ENCODE data around the gene DVL2.
"Not testable (repeated sequence)": the region's sequence is repeated elsewhere in the genome, so short reads cannot be mapped to it uniquely, and the experiment has no call there.

Gene DVL2

GRCh38 chr17:7191571-7192270 lies 42.6 kb downstream of the DVL2 start:
- FAIRE-seq: no peak

- FAIRE-seq: no peak
Observed at GRCh38 chr17:7191069-7191468, 43.2 kb downstream of the DVL2 start.

DNA sequence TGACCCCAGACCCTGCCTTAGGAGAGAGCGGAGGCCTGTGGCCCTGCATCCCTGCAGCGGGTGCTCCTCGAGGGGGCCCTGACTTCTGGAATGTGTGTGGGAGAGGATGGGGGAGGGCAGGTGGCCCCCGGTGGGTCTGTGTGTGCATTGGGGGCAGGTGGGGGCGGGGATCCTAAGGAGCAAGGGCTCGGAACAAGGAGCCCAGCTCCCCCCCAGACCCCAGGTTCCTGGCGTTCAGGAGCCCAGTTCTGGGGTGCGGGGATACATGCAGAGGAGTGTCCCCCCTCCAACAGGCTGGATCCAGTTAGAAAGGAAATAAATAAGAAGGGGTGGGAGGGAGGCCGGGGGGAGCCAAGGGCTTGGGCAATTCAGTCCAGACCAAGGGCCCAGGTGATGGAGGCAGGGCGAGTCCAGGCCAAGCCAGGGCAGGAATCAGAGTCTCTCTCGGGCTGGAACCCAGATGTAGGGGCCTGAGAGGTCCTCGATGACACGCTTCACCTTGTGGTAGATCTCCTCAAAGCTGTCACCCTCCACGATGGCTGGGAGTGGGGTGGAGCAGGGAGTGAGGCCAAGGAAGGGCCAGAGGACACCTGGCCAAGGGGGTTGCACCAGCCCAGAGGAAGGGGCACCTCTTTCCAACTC lies 43.9 kb downstream of the DVL2 start:
- no peak for FAIRE-seq

- no peak for FAIRE-seq
Observed at GRCh38 chr17:7186241-7186640, 48.1 kb downstream of the DVL2 start.

DNA sequence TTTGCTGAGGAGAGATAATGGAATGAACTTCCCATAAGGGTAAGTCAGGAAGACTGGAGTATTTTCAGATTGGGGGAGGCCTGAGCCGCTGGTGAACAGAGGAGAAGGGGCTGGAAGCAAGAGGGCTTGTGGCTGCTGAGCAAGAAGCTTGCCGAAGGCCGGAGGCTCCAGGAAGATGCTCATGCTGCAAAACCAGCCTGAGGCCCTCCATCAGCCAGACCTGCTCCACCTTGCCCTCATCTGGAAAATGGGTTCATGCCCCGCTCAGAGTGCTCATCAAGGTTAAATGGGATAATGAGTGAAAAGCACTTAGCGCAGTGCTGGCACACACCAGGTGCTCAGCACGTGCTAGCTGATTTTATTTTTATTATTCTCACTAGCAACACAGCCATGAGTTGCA lies 49.7 kb downstream of the DVL2 start:
- no peak for FAIRE-seq

- no peak for FAIRE-seq
Observed at GRCh38 chr17:7184091-7184488, 50.2 kb downstream of the DVL2 start.

DNA sequence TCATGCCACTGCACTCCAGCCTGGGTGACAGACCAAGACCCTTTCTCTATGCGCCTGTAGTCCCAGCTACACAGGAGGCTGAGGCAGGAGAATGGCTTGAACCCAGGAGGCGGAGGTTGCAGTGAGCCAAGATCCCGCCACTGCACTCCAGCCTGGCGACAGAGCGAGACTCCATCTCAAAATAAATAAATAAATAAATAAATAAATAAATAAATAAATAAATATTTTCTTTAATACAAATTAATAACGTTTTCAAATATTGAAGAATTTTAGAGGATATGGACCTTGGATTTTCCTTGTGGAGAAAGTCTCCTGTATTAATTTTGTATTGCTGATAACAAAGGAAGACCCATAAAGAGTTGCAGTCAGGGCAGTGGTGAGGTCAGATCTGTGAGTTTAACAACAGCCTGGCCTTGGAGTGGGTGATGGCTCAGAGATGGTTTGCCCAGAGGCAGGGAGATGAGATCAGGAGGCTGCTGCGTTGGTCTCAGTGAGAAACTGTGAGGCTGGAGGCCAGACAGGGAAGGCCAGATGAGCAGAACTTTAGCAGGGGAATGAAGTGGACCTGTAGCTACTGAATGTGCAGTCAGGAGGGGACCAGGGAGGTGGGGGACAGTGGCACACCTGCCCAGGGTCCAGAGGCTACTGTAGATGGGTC lies 50.8 kb downstream of the DVL2 start:
- FAIRE-seq: no peak

DNA sequence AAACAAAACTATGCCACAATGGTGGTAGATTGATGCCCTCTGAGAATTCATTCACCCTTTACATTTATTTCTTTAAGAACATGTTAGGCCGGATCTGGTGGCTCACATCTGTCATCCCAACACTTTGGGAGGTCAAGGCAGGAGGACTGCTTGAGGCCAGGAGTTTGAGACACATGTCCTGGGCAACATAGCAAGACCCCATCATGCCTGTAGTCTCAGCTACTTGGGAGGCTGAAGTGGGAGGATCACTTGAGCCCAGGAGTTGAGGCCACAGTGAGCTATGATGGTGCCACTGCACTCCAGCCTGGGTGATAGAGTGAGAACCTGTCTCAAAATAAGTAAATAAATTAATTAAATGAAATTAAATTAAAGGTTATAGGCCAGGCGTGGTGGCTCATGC lies 52.2 kb downstream of the DVL2 start:
- FAIRE-seq: not testable (repeated sequence)

DNA sequence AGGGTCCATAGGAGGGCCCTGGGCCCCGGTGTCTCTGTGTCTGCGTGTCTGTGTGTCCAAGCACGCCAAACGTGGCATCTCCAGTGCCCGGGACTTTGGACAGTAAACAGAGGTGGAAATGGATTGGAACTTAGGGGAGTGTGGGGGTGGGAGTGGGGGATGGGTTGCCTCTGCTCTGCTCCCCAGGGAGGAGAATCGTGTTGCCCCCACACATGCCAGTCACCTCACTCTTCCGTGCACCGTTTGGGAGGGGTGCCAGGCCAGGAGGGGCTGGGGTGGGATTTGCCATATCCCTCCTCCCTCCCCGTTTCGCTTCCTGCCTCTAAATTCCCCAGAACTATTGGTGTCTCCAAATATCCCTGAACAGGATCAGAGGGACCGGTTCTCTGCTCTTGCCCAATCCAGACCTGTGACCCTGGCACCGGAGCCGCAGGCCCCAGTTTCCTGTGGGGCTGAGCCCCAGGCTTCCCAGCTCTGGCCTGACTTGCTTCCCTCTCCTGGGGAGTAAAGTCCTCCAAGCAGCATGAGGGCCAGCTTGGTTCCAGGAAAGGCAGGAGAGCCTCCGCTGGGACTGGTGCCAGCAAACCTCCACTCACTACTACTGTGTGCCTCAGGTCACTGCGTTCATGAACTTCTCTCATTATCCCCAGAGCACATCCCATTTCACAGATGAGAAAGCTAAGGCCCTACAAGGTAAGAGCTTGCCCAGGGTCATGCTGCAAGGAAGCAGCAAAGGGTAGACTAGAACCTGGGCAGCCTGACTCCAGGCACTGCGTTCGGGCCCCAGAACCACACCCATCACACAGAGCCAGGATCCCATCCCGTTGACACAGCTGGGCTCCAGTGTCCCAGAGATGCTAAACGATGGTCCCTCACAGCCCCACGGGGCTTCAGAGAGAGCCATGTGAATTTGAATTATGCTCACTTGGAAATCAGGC lies 54.7 kb downstream of the DVL2 start, which contains the start of gene ASGR1:
Gene ASGR1, minus strand, starts transcription at position 54 of the 938 bp plus-strand sequence. CDS start 807 bp downstream, outside the sequence.
- FAIRE-seq: no peak

DNA sequence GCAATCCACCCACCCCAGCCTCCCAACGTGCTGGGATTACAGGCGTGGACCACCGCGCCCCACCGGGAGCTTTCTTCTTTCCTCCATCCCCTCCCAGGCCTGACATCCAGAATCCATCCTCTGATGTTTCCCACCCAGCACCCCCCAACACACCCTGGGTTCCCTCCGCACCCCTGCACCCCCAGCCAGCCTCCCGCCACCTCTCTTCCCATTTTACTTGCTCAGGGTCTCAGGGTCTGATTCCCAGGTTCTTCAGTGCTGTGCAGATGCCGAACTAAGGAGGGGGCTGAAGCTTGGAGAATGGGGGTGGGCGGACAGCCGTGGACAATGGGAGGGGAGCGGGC lies 55.4 kb downstream of the DVL2 start:
- FAIRE-seq: no peak

DNA sequence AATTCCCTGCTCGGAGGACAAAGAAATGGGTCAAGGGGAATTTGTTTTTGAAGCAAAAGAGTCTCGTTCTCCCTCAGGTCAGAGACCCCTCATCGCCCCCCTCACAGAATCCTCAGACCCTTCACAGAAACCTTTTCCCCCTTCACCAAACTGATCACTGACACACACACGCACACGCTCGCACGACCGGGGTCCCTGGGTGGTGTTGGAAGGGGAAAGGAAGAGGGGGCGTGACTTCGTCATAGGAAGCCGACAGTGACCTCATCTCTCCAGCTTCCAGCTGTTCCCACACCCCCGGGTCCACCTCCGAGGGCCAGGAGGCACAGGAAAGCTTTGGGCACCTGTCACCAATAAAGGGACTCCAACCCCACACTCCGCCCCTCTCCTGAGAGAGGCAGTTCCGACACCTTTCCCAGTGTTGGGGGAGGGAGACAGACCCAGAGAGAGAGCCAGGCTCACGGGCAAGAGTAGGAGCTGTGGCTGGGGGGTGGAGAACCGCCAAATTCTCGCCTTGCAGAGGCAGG lies 56.3 kb downstream of the DVL2 start:
- no peak for FAIRE-seq

DNA sequence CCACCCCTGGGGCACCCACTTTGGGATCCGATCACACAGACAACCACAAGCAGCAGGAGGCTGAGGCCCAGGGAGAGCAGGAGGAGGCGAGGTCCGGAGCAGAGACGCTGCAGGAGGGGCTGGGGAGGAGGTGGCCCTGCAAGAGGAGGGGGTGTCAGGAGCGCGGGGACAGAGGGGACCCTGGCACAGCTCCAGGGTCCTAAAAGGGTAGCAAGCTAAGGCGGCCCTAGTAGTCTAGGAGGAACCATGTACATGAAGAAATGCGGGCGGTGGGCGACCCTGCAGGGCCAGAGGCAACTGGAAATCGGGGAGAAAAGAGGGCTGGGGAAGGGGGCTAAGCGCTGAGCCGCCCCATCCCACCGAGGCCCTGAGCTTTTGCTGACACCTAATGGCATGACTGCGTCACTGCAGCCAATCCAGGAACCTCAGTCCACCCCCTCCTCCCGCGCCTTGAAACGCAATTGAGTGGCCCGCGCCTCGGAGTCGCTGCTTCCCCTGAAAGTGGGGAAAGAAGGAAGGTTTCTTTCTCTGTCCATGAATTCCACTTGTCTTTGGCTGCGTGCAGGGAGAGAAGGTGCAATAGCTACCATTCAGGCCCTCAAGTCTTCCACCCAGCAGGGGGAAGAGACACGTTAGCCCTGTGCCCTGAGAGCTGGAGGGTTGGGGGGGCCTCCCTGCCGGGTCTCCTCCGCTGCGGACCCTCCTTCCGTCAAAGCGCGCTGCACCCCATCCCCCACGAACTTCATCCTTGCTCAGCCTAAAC lies 56.9 kb downstream of the DVL2 start:
- no peak for FAIRE-seq

- no peak for FAIRE-seq
Observed at GRCh38 chr17:7176841-7177190, 57.5 kb downstream of the DVL2 start.

DNA sequence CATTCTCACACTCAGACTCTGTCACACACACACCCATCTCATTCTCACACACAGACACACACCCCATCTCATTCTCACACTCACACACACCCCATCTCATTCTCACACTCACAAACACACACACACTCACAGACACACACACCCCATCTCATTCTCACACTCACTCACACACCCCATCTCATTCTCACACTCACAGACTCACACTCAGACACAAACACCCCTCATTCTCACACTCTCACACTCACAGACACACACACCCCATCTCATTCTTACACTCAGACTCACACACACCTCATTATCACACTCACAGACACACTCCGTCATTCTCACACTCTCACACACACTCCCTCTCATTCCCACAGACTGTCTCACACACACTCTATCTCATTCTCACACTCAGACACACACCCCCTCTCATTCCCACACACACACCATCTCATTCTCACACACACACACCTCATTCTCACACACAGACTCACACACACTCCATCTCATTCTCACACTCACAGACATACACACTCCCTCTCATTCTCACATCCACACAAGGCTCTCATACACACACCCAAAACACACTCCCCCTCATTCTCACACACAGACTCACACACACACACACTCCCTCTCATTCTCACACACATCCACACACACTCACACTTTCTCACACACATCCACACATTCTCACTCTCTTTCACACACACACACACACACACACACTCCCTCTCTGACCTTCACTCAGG lies 58.0 kb downstream of the DVL2 start:
- no peak for FAIRE-seq

All from G401.6 (cell line).